HepG2 (cell line): ENCODE results near the gene SPTBN2. TPM values are rescaled to one million over a fixed set of nuclear protein-coding genes. Genes with fewer than 3 reads are reported as not detected.

Experiments
- ATAC-seq: fragments of 200-7000 bp; cut with Tn5 transposase; 3 replicates; pipeline ENCODE4 v1.9.1; 2020; ENCODE audit warnings: mild to moderate bottlenecking, moderate library complexity
- BruUV-seq: library from RNA; stranded (reverse); fragments of 400-500 nt; replicated peaks from 2 replicates; lab custom pipeline; 2021; lab: Mats Ljungman, UMichigan
- CTCF ChIA-PET: fragments of 300-600 bp; formaldehyde crosslinking; extraction: SDS; loops from one replicate; lab custom pipeline; 2021; ENCODE audit warnings: low total read pairs, inconsistent platforms, low intra/inter-chr PET ratio; lab: Yijun Ruan, JAX
- POLR2A ChIA-PET: fragments of 350-600 bp; sonication (Branson Sonifier 250); formaldehyde crosslinking; loops from one replicate; lab custom pipeline; 2020; ENCODE audit warnings: antibody characterized with exemption, inconsistent platforms; lab: Yijun Ruan, JAX
- DNase-seq: peaks from one replicate; pipeline ENCODE4 v3.0.0-alpha.2; 2015; ENCODE audit warnings: low spot score
- FAIRE-seq: peaks from 3 replicates; lab custom pipeline; 2011; peaks lifted over from hg19 to GRCh38; lab: Jason Lieb, UNC
- H2AFZ ChIP-seq: one replicate; pipeline ENCODE4 v1.6.1; 2011; ENCODE audit warnings: low read length, inconsistent platforms
- H3K27ac ChIP-seq: fragments of 300-600 bp; 3 replicates; pipeline ENCODE4 v1.8.0; 2011; ENCODE audit warnings: mixed run types, mild to moderate bottlenecking, mixed read lengths, low read length, inconsistent platforms; ENCODE audit not compliant: insufficient read depth; ENCODE audit errors: extremely low read length
- H3K27me3 ChIP-seq, 2 experiments: fragments of 200-600 bp in 1 of 2; 2 replicates in 1 of 2; 3 replicates in 1 of 2; pipeline versions ENCODE4 v1.6.0 to v1.8.0; 2011; ENCODE audit warnings: low read length in 2 of 2, mild to moderate bottlenecking in 2 of 2, moderate library complexity in 2 of 2, inconsistent platforms in 1 of 2; ENCODE audit not compliant: insufficient read depth in 2 of 2, control insufficient read depth in 1 of 2
- H3K36me3 ChIP-seq, 2 experiments: fragments of 200-600 bp in 1 of 2; replicated peaks in 1 of 2; 2 replicates in 1 of 2; 3 replicates in 1 of 2; pipeline versions ENCODE4 v1.5.1 to v1.8.0; 2011; ENCODE audit warnings: low read length in 2 of 2, inconsistent platforms in 1 of 2; ENCODE audit not compliant: insufficient read depth in 2 of 2, control insufficient read depth in 1 of 2
- H3K4me1 ChIP-seq: 2 replicates; pipeline ENCODE4 v1.5.1; 2012; ENCODE audit warnings: low read length, inconsistent platforms; ENCODE audit not compliant: insufficient read depth
- H3K4me2 ChIP-seq: 2 replicates; pipeline ENCODE4 v1.6.0; 2011; ENCODE audit warnings: low read depth, low read length, inconsistent platforms
- H3K4me3 ChIP-seq, 3 experiments: fragments of 200-600 bp in 1 of 3; sonication (generic), shearing (Covaris generic) in 1 of 3; replicated peaks in 1 of 3; 2 replicates each; pipeline ENCODE4 v1.5.1; 2011 to 2016; ENCODE audit warnings: low read length in 3 of 3, inconsistent platforms in 2 of 3, low read depth in 2 of 3, mild to moderate bottlenecking in 2 of 3, control low read depth in 1 of 3, mixed read lengths in 1 of 3; ENCODE audit not compliant: insufficient read depth in 1 of 3
- H3K79me2 ChIP-seq: one replicate; pipeline ENCODE4 v1.6.1; 2011; ENCODE audit warnings: low read length, inconsistent platforms; ENCODE audit not compliant: insufficient read depth
- H3K9ac ChIP-seq: 2 replicates; pipeline ENCODE4 v1.6.0; 2011; ENCODE audit warnings: mild to moderate bottlenecking, low read depth, low read length, inconsistent platforms; ENCODE audit not compliant: insufficient read depth
- H3K9me3 ChIP-seq: 2 replicates; pipeline ENCODE4 v1.5.1; 2012; ENCODE audit warnings: mild to moderate bottlenecking, low read length
- H4K20me1 ChIP-seq: 2 replicates; pipeline ENCODE4 v1.6.0; 2011; ENCODE audit warnings: inconsistent platforms, mild to moderate bottlenecking, low read length, moderate library complexity; ENCODE audit not compliant: insufficient read depth
- CENPT ChIP-seq: sonication (generic); formaldehyde crosslinking; IDR thresholded peaks from 2 replicates; pipeline ENCODE4 v1.8.0; 2022; ENCODE audit warnings: low read depth, mild to moderate bottlenecking, moderate library complexity, missing genetic modification reagents
- CENPX ChIP-seq: sonication (generic); formaldehyde crosslinking; IDR thresholded peaks from 2 replicates; pipeline ENCODE4 v1.9.0; 2021; ENCODE audit warnings: mild to moderate bottlenecking, missing genetic modification reagents, moderate library complexity
- JUN ChIP-seq: sonication (generic); formaldehyde crosslinking; IDR thresholded peaks from 2 replicates; pipeline ENCODE4 v1.4.0; 2020; ENCODE audit warnings: mild to moderate bottlenecking, missing genetic modification reagents
- KDM4B ChIP-seq: sonication (generic); formaldehyde crosslinking; IDR thresholded peaks from 2 replicates; pipeline ENCODE4 v1.4.0; 2020; ENCODE audit warnings: missing genetic modification reagents
- RNF2 ChIP-seq: fragments of 450-650 bp; conservative IDR thresholded peaks from 2 replicates; pipeline ENCODE4 v1.6.1; 2016; ENCODE audit warnings: low read depth
- SIX1 ChIP-seq: sonication (generic); formaldehyde crosslinking; IDR thresholded peaks from 2 replicates; pipeline ENCODE4 v1.4.0; 2020; ENCODE audit warnings: missing genetic modification reagents, borderline replicate concordance
- ZNF143 ChIP-seq: sonication (generic); formaldehyde crosslinking; IDR thresholded peaks from 2 replicates; pipeline ENCODE4 v1.4.0; 2020; ENCODE audit warnings: missing genetic modification reagents
- ZNF282 ChIP-seq: fragments of 450-650 bp; IDR thresholded peaks from 2 replicates; pipeline ENCODE4 v1.6.1; 2018; ENCODE audit not compliant: partially characterized antibody
- ZNF331 ChIP-seq: sonication (generic); formaldehyde crosslinking; IDR thresholded peaks from 2 replicates; pipeline ENCODE4 v1.4.0; 2020; ENCODE audit warnings: missing genetic modification reagents
- ZNF432 ChIP-seq: sonication (generic); formaldehyde crosslinking; IDR thresholded peaks from 2 replicates; pipeline ENCODE4 v1.5.0; 2020; ENCODE audit warnings: missing genetic modification reagents, mild to moderate bottlenecking, borderline replicate concordance
- ZNF552 ChIP-seq: sonication (generic); formaldehyde crosslinking; IDR thresholded peaks from 2 replicates; pipeline ENCODE4 v1.9.0; 2022; ENCODE audit warnings: missing genetic modification reagents, mild to moderate bottlenecking, borderline replicate concordance
- ZNF562 ChIP-seq: sonication (generic); formaldehyde crosslinking; IDR thresholded peaks from 2 replicates; pipeline ENCODE4 v1.8.0; 2022; ENCODE audit warnings: missing genetic modification reagents, borderline replicate concordance
- ZSCAN31 ChIP-seq: sonication (generic); formaldehyde crosslinking; IDR thresholded peaks from 2 replicates; pipeline ENCODE4 v1.5.0; 2020; ENCODE audit warnings: low read depth, mild to moderate bottlenecking, missing genetic modification reagents
- WGBS: methylation state at CpG from one replicate; pipeline ENCODE4 v1.1.6; 2017; ENCODE audit warnings: low lambda C conversion rate; 5-methylcytosine and 5-hydroxymethylcytosine counted together
- in situ Hi-C: cut with HindIII; loops from 2 replicates; pipeline ENCODE4 v1.10.0; 2017; ENCODE audit warnings: low pct_unique_long_range_greater_than_20kb; ENCODE audit not compliant: extremely low pct_ligation_motif_present
- intact Hi-C: fragments of 100-400 bp; cut with micrococcal nuclease; formaldehyde crosslinking; loops from one replicate; pipeline ENCODE4 v1.10.0; 2022; ENCODE audit not compliant: unreplicated experiment
- polyA plus RNA-seq, 8 experiments: library from polyadenylated mRNA; depleted of rRNA in 3 of 8; stranded (reverse) in 7 of 8; unstranded in 1 of 8; fragments of >200 nt; fragmentation: Illumina TruSeq in 4 of 8; extraction: Trizol in 4 of 8; gene quantifications; 2 replicates each; pipeline versions ENCODE4 v1.2.1 to v1.2.3, GENCODE V29; 2011 to 2016; ENCODE audit warnings: low read depth in 4 of 8, missing spikeins in 1 of 8, mixed read lengths in 1 of 8; ENCODE audit not compliant: insufficient read depth in 1 of 8
- total RNA-seq, 5 experiments: library from RNA; depleted of rRNA; stranded (reverse); fragments of >200 nt; fragmentation: Illumina TruSeq; extraction: Trizol; gene quantifications; 2 replicates each; pipeline ENCODE4 v1.2.3, GENCODE V29; 2016; ENCODE audit warnings: low read depth in 1 of 5
- TF ChIP-seq, protein P1 (sequence below): sonication (generic); formaldehyde crosslinking; IDR thresholded peaks from 2 replicates; pipeline ENCODE4 v1.8.0; 2022; ENCODE audit warnings: mild to moderate bottlenecking, missing genetic modification reagents, moderate library complexity
- TF ChIP-seq, protein P2 (sequence below): sonication (generic); formaldehyde crosslinking; IDR thresholded peaks from 2 replicates; pipeline ENCODE4 v1.5.0; 2020; ENCODE audit warnings: missing genetic modification reagents
- TF ChIP-seq, protein P3 (sequence below): sonication (generic); formaldehyde crosslinking; IDR thresholded peaks from 2 replicates; pipeline ENCODE4 v1.4.0; 2020; ENCODE audit warnings: mild to moderate bottlenecking, missing genetic modification reagents
- TF ChIP-seq, protein P4 (sequence below): IDR thresholded peaks from 2 replicates; pipeline ENCODE4 v1.6.1; 2016; ENCODE audit warnings: mild to moderate bottlenecking

SPTBN2 gene
- total and polyA plus RNA-seq, 2 of the 13 experiments (the other 11 are each of a cell fraction or from before 2014, with no cell fraction given), result 0.65 to 4.0 TPM

DNA sequence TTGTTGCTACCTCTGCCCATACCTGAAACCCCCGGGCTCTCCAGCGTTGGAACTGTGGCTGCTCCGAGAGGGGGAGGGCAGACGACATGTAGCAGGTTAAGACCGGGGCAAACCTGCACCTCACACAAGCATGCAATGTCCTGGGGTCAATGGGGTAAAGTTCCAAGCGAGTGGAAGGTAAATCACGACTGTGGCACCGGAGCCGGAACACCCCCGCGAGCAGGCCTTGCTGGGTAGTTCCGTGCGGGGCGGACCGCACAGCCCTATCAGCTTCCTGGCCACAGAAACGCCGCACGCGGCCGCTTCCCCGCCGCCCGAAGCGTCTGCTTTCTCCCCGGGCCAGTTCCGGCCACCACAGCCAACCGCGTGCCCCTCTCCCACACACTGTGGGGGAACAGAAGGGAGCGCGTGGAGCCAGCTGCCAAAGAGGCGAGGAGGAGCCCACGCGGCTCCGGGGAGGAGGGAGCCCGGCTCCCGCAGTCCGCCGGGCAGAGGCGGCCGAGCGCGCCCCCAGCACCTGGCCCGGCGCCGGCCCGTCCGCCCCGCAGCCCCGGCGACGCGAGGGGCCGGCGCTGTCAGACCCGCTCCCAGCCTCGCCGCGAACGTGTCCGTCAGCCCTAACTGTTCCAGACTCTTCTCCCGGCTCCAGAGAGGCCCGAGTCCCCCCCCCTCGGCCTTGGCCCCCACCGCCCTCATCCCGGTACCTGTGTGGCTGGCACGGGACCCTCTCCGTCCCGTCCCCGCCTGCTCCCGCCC is 1.6 kb downstream of the SPTBN2 start:
- Histone ChIP-seq H3K9ac (0 out of 2 replicates have a peak overlapping the region, but pooled peaks have one; percentile 29), H3K36me3 (no peaks in the 10 kb centered on the region), H3K27ac (no peak overlapping the region), H3K4me2 (peak overlapping the region; percentile 77), H3K4me3 (peak overlapping the region; percentile 24 to 69 (median 52)), H3K79me2 (no peaks in the 10 kb centered on the region), H3K9me3 (no peaks in the 10 kb centered on the region), H3K4me1 (peaks cover 35% of the 10 kb centered on the region), H4K20me1 (no peaks in the 10 kb centered on the region), H3K27me3 (peaks cover 6 to 48% of the 10 kb centered on the region in 2 experiments), H2AFZ (no peak overlapping the region)
- WGBS, result 2% methylated on average over 12 of the region's 70 CpGs
- ATAC-seq (peak; percentile 63), FAIRE-seq (no peak), DNase-seq (no peak)
- no TSS peak for BruUV-seq
- ChIA-PET CTCF (no interaction called here), POLR2A (no interaction called here)
- in situ Hi-C loops, result no loop called here
- intact Hi-C loops, result no loop called here
- no peak for TF ChIP-seq ZSCAN31
- TF ChIP-seq ZNF562 (CRISPR knock-in tag), result no peak
- TF ChIP-seq, protein P1, sequence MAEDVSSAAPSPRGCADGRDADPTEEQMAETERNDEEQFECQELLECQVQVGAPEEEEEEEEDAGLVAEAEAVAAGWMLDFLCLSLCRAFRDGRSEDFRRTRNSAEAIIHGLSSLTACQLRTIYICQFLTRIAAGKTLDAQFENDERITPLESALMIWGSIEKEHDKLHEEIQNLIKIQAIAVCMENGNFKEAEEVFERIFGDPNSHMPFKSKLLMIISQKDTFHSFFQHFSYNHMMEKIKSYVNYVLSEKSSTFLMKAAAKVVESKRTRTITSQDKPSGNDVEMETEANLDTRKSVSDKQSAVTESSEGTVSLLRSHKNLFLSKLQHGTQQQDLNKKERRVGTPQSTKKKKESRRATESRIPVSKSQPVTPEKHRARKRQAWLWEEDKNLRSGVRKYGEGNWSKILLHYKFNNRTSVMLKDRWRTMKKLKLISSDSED (CRISPR knock-in tag), result no peak
- TF ChIP-seq RNF2, result peak; percentile 72; the same call in 1 of the 2 replicates
- no peak for TF ChIP-seq SIX1 (CRISPR knock-in tag)
- TF ChIP-seq ZNF331 (CRISPR knock-in tag), result no peak
- no peak for TF ChIP-seq KDM4B
- no peak for TF ChIP-seq ZNF143 (CRISPR knock-in tag)
- no peak for TF ChIP-seq CENPX
- no peak for TF ChIP-seq ZNF552
- TF ChIP-seq, protein P2, sequence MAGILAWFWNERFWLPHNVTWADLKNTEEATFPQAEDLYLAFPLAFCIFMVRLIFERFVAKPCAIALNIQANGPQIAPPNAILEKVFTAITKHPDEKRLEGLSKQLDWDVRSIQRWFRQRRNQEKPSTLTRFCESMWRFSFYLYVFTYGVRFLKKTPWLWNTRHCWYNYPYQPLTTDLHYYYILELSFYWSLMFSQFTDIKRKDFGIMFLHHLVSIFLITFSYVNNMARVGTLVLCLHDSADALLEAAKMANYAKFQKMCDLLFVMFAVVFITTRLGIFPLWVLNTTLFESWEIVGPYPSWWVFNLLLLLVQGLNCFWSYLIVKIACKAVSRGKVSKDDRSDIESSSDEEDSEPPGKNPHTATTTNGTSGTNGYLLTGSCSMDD, result no peak
- no peak for TF ChIP-seq JUN (CRISPR knock-in tag)
- 0 out of 2 replicates have a peak, but pooled peaks have one; percentile 51 for TF ChIP-seq CENPT
- no peak for TF ChIP-seq ZNF282
- TF ChIP-seq ZNF432 (CRISPR knock-in tag), result no peak
- TF ChIP-seq, protein P3, sequence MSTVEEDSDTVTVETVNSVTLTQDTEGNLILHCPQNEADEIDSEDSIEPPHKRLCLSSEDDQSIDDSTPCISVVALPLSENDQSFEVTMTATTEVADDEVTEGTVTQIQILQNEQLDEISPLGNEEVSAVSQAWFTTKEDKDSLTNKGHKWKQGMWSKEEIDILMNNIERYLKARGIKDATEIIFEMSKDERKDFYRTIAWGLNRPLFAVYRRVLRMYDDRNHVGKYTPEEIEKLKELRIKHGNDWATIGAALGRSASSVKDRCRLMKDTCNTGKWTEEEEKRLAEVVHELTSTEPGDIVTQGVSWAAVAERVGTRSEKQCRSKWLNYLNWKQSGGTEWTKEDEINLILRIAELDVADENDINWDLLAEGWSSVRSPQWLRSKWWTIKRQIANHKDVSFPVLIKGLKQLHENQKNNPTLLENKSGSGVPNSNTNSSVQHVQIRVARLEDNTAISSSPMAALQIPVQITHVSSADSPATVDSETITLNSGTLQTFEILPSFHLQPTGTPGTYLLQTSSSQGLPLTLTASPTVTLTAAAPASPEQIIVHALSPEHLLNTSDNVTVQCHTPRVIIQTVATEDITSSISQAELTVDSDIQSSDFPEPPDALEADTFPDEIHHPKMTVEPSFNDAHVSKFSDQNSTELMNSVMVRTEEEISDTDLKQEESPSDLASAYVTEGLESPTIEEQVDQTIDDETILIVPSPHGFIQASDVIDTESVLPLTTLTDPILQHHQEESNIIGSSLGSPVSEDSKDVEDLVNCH (CRISPR knock-in tag), result no peak
- TF ChIP-seq, protein P4, sequence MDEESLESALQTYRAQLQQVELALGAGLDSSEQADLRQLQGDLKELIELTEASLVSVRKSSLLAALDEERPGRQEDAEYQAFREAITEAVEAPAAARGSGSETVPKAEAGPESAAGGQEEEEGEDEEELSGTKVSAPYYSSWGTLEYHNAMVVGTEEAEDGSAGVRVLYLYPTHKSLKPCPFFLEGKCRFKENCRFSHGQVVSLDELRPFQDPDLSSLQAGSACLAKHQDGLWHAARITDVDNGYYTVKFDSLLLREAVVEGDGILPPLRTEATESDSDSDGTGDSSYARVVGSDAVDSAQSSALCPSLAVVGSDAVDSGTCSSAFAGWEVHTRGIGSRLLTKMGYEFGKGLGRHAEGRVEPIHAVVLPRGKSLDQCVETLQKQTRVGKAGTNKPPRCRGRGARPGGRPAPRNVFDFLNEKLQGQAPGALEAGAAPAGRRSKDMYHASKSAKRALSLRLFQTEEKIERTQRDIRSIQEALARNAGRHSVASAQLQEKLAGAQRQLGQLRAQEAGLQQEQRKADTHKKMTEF (CRISPR knock-in tag), result no peak
